HG03432 (cell line): ENCODE data around the gene CSMD2.

Source experiments
- ATAC-seq: cut with Tn5 transposase; IDR thresholded peaks from one replicate; pipeline ENCODE4 v1.9.1; 2021; ENCODE audit warnings: mild to moderate bottlenecking, moderate library complexity; ENCODE audit not compliant: unreplicated experiment

CSMD2 gene

GRCh38 chr1:34013136-34013535 lies 151.9 kb downstream of the CSMD2 start:
- ATAC-seq: no peak

GRCh38 chr1:34009340-34009985 lies 155.6 kb downstream of the CSMD2 start:
- ATAC-seq: no peak

GRCh38 chr1:34007760-34008159 lies 157.3 kb downstream of the CSMD2 start:
- no peak for ATAC-seq

- no peak for ATAC-seq
Measured at GRCh38 chr1:34005309-34005708, 159.7 kb downstream of the CSMD2 start.

GRCh38 chr1:34002810-34003209 lies 162.2 kb downstream of the CSMD2 start:
- ATAC-seq: no peak

- ATAC-seq: no peak
Measured at GRCh38 chr1:33997127-33998036, 167.6 kb downstream of the CSMD2 start.

GRCh38 chr1:33996281-33996680 lies 168.7 kb downstream of the CSMD2 start:
- ATAC-seq: no peak

GRCh38 chr1:33993301-33993700 lies 171.7 kb downstream of the CSMD2 start:
- no peak for ATAC-seq

- no peak for ATAC-seq
Measured at GRCh38 chr1:33990281-33990680, 174.7 kb downstream of the CSMD2 start.

- ATAC-seq: no peak
Measured at GRCh38 chr1:33988161-33988560, 176.9 kb downstream of the CSMD2 start.

GRCh38 chr1:33986390-33987095 lies 178.5 kb downstream of the CSMD2 start:
- ATAC-seq: no peak

GRCh38 chr1:33985656-33986055 lies 179.4 kb downstream of the CSMD2 start:
- ATAC-seq: no peak

- no peak for ATAC-seq
Measured at GRCh38 chr1:33984906-33985565, 180.0 kb downstream of the CSMD2 start.

GRCh38 chr1:33982419-33982818 lies 182.6 kb downstream of the CSMD2 start:
- no peak for ATAC-seq

GRCh38 chr1:33979341-33979740 lies 185.7 kb downstream of the CSMD2 start:
- ATAC-seq: no peak

- ATAC-seq: no peak
Measured at GRCh38 chr1:33975961-33976360, 189.1 kb downstream of the CSMD2 start.

- no peak for ATAC-seq
Measured at GRCh38 chr1:33973799-33974545, 191.1 kb downstream of the CSMD2 start.

GRCh38 chr1:33972676-33973395 lies 192.2 kb downstream of the CSMD2 start:
- no peak for ATAC-seq

GRCh38 chr1:33971913-33972312 lies 193.1 kb downstream of the CSMD2 start:
- no peak for ATAC-seq
